ENCODE data around the gene SF3A2.

DNA sequence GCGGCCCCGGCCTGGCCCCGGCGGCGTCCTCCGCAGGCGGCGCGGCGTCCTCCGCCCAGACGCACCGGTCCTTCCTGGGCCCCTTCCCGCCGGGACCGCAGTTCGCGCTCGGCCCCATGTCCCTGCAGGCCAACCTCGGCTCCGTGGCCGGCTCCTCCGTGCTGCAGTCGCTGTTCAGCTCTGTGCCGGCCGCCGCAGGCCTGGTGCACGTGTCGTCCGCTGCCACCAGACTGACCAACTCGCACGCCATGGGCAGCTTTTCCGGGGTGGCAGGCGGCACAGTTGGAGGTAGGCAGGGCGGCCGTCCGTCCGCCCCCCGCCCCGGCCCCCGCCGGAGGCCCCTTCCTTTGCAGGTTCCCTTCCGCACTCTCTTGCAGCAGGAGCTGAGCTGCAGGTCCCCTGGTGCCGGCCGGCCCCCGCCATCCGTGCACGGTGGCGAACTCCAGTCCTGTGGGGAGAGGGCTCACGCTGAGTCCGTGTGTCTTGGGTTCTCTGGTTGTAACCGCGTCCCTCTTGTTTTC lies 9.7 kb upstream of the SF3A2 start:
- no peak for TF ChIP-seq ZNF274 (IDR thresholded peaks at IDR 0.05; ENCODE audit: insufficient read depth, insufficient read length)
- TF ChIP-seq, protein P1, sequence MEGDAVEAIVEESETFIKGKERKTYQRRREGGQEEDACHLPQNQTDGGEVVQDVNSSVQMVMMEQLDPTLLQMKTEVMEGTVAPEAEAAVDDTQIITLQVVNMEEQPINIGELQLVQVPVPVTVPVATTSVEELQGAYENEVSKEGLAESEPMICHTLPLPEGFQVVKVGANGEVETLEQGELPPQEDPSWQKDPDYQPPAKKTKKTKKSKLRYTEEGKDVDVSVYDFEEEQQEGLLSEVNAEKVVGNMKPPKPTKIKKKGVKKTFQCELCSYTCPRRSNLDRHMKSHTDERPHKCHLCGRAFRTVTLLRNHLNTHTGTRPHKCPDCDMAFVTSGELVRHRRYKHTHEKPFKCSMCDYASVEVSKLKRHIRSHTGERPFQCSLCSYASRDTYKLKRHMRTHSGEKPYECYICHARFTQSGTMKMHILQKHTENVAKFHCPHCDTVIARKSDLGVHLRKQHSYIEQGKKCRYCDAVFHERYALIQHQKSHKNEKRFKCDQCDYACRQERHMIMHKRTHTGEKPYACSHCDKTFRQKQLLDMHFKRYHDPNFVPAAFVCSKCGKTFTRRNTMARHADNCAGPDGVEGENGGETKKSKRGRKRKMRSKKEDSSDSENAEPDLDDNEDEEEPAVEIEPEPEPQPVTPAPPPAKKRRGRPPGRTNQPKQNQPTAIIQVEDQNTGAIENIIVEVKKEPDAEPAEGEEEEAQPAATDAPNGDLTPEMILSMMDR (IDR thresholded peaks at IDR 0.05 in 2 of 3, conservative IDR thresholded peaks at IDR 0.05 in 1 of 3; ENCODE audit: control insufficient read depth in 2 of 3, extremely low read depth in 1 of 3, insufficient read depth in 1 of 3, low read depth in 3 of 3, low read length in 3 of 3): no peak
- TF ChIP-seq SP1 (IDR thresholded peaks at IDR 0.05; ENCODE audit: low read depth, low read length): no peak
- no peak for TF ChIP-seq SIN3A (IDR thresholded peaks at IDR 0.05; ENCODE audit: low read depth, low read length)
- TF ChIP-seq TCF3 (IDR thresholded peaks at IDR 0.05; ENCODE audit: borderline replicate concordance, insufficient read depth, low read depth, low read length): no peak
- no peak for TF ChIP-seq FOS (IDR thresholded peaks at IDR 0.05; ENCODE audit: borderline replicate concordance, extremely low read depth, insufficient read length)
- TF ChIP-seq, protein P2, sequence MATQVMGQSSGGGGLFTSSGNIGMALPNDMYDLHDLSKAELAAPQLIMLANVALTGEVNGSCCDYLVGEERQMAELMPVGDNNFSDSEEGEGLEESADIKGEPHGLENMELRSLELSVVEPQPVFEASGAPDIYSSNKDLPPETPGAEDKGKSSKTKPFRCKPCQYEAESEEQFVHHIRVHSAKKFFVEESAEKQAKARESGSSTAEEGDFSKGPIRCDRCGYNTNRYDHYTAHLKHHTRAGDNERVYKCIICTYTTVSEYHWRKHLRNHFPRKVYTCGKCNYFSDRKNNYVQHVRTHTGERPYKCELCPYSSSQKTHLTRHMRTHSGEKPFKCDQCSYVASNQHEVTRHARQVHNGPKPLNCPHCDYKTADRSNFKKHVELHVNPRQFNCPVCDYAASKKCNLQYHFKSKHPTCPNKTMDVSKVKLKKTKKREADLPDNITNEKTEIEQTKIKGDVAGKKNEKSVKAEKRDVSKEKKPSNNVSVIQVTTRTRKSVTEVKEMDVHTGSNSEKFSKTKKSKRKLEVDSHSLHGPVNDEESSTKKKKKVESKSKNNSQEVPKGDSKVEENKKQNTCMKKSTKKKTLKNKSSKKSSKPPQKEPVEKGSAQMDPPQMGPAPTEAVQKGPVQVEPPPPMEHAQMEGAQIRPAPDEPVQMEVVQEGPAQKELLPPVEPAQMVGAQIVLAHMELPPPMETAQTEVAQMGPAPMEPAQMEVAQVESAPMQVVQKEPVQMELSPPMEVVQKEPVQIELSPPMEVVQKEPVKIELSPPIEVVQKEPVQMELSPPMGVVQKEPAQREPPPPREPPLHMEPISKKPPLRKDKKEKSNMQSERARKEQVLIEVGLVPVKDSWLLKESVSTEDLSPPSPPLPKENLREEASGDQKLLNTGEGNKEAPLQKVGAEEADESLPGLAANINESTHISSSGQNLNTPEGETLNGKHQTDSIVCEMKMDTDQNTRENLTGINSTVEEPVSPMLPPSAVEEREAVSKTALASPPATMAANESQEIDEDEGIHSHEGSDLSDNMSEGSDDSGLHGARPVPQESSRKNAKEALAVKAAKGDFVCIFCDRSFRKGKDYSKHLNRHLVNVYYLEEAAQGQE (IDR thresholded peaks at IDR 0.05; ENCODE audit: low read depth, low read length): no peak
